Caco-2 (cell line): Measurements from ENCODE around the gene GPR27. TPM values are rescaled to one million over a fixed set of nuclear protein-coding genes. Genes with fewer than 3 reads are reported as not detected.

ENCODE experiments used
- BruUV-seq: library from RNA; stranded (reverse); fragments of 400-500 nt; replicated peaks from 2 replicates; lab custom pipeline; 2021; lab: Mats Ljungman, UMichigan
- CTCF ChIA-PET: fragments of 300-600 bp; sonication (Branson Sonifier 250); formaldehyde crosslinking; loops from one replicate; lab custom pipeline; 2022; ENCODE audit warnings: antibody characterized with exemption; lab: Charles Lee
- POLR2A ChIA-PET: fragments of 300-600 bp; sonication (Branson Sonifier 250); formaldehyde crosslinking; loops from one replicate; lab custom pipeline; 2022; ENCODE audit warnings: antibody characterized with exemption; lab: Charles Lee
- DNase-seq, 2 experiments: peaks; one replicate each; pipeline versions ENCODE4 v3.0.0 to v3.0.0-alpha.2; 2020 to 2022
- H3K27me3 ChIP-seq: replicated peaks from 2 replicates; pipeline ENCODE4 v1.6.0; 2011; ENCODE audit warnings: low read length; ENCODE audit not compliant: control insufficient read depth, insufficient read depth
- H3K36me3 ChIP-seq: 2 replicates; pipeline ENCODE4 v1.5.1; 2011; ENCODE audit warnings: low read length; ENCODE audit not compliant: control insufficient read depth, insufficient read depth
- H3K4me1 ChIP-seq: fragments of 250-450 bp; sonication (Bioruptor Pico); 2 replicates; pipeline ENCODE4 v1.5.1; 2020; ENCODE audit warnings: mild to moderate bottlenecking
- H3K4me3 ChIP-seq: 2 replicates; pipeline ENCODE4 v1.5.1; 2011; ENCODE audit warnings: low read depth, mild to moderate bottlenecking, control low read depth, low read length
- H3K9me3 ChIP-seq: fragments of 250-450 bp; sonication (Bioruptor Pico); 2 replicates; pipeline ENCODE4 v1.5.1; 2020; ENCODE audit warnings: mild to moderate bottlenecking, moderate library complexity
- H3K27ac Mint-ChIP-seq: one replicate; pipeline ENCODE4 v1.8.0; 2022; ENCODE audit warnings: mixed read lengths; ENCODE audit not compliant: unreplicated experiment
- H3K27me3 Mint-ChIP-seq: one replicate; pipeline ENCODE4 v1.8.0; 2022; ENCODE audit warnings: mixed read lengths; ENCODE audit not compliant: insufficient read depth, unreplicated experiment
- H3K36me3 Mint-ChIP-seq: one replicate; pipeline ENCODE4 v1.8.0; 2022; ENCODE audit warnings: mild to moderate bottlenecking, mixed read lengths; ENCODE audit not compliant: insufficient read depth, unreplicated experiment
- H3K4me1 Mint-ChIP-seq: one replicate; pipeline ENCODE4 v1.8.0; 2022; ENCODE audit warnings: low read depth, mixed read lengths; ENCODE audit not compliant: unreplicated experiment
- H3K4me3 Mint-ChIP-seq: one replicate; pipeline ENCODE4 v1.8.0; 2022; ENCODE audit warnings: mild to moderate bottlenecking, moderate library complexity, mixed read lengths; ENCODE audit not compliant: unreplicated experiment
- H3K9me3 Mint-ChIP-seq: one replicate; pipeline ENCODE4 v1.8.0; 2022; ENCODE audit warnings: mixed read lengths; ENCODE audit not compliant: unreplicated experiment
- intact Hi-C: fragments of 100-400 bp; cut with micrococcal nuclease; formaldehyde crosslinking; loops from one replicate; pipeline ENCODE4 v1.10.0; 2022; ENCODE audit not compliant: unreplicated experiment
- total RNA-seq: library from RNA; stranded (reverse); gene quantifications from 2 replicates; pipeline ENCODE4 v1.2.3, GENCODE V29; 2022
- TF ChIP-seq, protein P1 (sequence below), 2 experiments: fragments of 200-600 bp in 1 of 2; IDR thresholded peaks; 1 replicate in 1 of 2; 2 replicates in 1 of 2; pipeline versions ENCODE4 v1.5.1 to v1.8.0; 2011 to 2022; ENCODE audit warnings: antibody characterized with exemption in 1 of 2, control low read depth in 1 of 2, inconsistent platforms in 1 of 2, low read depth in 1 of 2, low read length in 1 of 2, mild to moderate bottlenecking in 1 of 2, moderate library complexity in 1 of 2; ENCODE audit not compliant: insufficient read depth in 1 of 2, severe bottlenecking in 1 of 2, unreplicated experiment in 1 of 2

GPR27 gene
- total RNA-seq, 1 experiment from 2014 or later = 0.39 TPM

DNA sequence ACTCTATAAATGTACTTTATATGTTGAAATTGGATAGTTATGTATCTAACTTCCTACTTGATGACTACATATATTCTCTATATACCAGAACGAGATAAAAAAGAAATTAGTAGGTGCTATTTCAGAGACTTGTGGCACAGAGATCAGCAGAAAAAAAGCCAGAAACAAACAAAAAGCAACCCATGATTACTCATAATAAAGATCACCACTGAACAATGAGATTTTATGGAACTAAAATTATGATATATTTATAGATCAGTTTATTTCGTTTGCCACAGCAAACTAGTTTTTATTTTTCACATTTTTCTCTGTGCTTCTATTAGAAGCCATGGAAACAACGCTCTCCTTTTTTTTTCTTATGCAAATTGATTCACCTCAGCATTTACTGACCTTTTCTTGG is 46.4 kb downstream of the GPR27 start:
- ChIA-PET CTCF (no interaction called here), POLR2A (no interaction called here)
- Mint-ChIP-seq H3K27me3 (peaks cover 17% of the 10 kb centered on the region), H3K4me1 (no peaks in the 10 kb centered on the region), H3K4me3 (no peak overlapping the region), H3K36me3 (no peaks in the 10 kb centered on the region), H3K9me3 (no peaks in the 10 kb centered on the region), H3K27ac (no peak overlapping the region)
- DNase-seq = no peak
- TF ChIP-seq, protein P1, sequence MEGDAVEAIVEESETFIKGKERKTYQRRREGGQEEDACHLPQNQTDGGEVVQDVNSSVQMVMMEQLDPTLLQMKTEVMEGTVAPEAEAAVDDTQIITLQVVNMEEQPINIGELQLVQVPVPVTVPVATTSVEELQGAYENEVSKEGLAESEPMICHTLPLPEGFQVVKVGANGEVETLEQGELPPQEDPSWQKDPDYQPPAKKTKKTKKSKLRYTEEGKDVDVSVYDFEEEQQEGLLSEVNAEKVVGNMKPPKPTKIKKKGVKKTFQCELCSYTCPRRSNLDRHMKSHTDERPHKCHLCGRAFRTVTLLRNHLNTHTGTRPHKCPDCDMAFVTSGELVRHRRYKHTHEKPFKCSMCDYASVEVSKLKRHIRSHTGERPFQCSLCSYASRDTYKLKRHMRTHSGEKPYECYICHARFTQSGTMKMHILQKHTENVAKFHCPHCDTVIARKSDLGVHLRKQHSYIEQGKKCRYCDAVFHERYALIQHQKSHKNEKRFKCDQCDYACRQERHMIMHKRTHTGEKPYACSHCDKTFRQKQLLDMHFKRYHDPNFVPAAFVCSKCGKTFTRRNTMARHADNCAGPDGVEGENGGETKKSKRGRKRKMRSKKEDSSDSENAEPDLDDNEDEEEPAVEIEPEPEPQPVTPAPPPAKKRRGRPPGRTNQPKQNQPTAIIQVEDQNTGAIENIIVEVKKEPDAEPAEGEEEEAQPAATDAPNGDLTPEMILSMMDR (IDR thresholded peaks at IDR 0.05; ENCODE audit: insufficient read depth in 1 of 2, low read depth in 1 of 2, low read length in 1 of 2, severe bottlenecking in 1 of 2, unreplicated experiment in 1 of 2) = no peak
- Histone ChIP-seq H3K4me3 (no peak overlapping the region), H3K27me3 (no peaks in the 10 kb centered on the region), H3K36me3 (no peaks in the 10 kb centered on the region), H3K4me1 (no peaks in the 10 kb centered on the region), H3K9me3 (no peaks in the 10 kb centered on the region)
- BruUV-seq = no TSS peak
- intact Hi-C loops = no loop called here

DNA sequence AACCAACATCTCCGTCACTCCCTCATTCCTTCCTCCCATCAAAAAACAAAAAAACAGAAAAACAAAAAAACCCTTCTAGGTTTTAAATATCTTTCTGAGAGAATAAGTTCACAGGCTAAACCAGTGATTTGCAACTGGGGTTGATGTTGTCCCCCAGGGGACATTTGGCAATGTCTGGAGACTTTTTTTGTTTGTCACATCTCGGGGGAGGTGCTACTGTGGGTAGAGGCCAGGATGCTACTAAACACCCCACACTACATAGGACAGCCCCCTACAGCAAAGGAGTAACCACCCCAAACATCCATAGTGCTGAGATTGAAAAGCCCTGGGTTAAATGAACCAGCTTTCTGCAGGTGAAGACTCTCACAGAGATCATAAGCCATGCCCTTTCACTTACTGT is 48.3 kb downstream of the GPR27 start:
- TF ChIP-seq, protein P1 (IDR thresholded peaks at IDR 0.05; ENCODE audit: insufficient read depth in 1 of 2, low read depth in 1 of 2, low read length in 1 of 2, severe bottlenecking in 1 of 2, unreplicated experiment in 1 of 2) = no peak
- intact Hi-C loops = no loop called here
- ChIA-PET CTCF (no interaction called here), POLR2A (no interaction called here)
- no peak overlapping the region for H3K4me3 Mint-ChIP-seq
- no peaks in the 10 kb centered on the region for H3K4me1 Mint-ChIP-seq
- Histone ChIP-seq H3K4me3 (no peak overlapping the region), H3K27me3 (no peaks in the 10 kb centered on the region), H3K9me3 (no peaks in the 10 kb centered on the region), H3K36me3 (no peaks in the 10 kb centered on the region), H3K4me1 (no peaks in the 10 kb centered on the region)
- peaks cover 20% of the 10 kb centered on the region for H3K27me3 Mint-ChIP-seq
- no peaks in the 10 kb centered on the region for H3K9me3 Mint-ChIP-seq
- no peaks in the 10 kb centered on the region for H3K36me3 Mint-ChIP-seq
- no peak overlapping the region for H3K27ac Mint-ChIP-seq
- BruUV-seq = no TSS peak
- DNase-seq = no peak

DNA sequence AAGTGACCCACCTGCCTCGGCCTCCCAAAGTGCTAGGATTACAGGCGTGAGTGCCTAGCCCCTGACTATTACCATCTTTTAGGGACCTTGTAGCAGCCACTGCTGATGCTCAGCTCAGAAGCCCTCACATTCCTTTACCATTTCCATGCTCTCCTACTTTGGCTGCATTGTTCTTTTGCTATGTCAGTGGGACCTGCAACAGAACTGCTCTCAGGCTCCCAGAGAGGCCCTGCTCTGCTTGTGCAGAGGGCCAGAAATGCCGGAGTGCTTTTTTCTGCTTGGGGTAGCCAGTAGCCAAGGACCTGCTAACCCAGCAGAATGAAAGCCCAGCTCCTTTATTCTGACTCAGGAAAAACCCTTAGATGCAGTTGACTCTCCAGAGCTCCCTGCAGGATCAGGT is 49.6 kb downstream of the GPR27 start:
- H3K9me3 ChIP-seq = no peaks in the 10 kb centered on the region
- no peaks in the 10 kb centered on the region for H3K9me3 Mint-ChIP-seq
- no peaks in the 10 kb centered on the region for H3K4me1 ChIP-seq
- no peaks in the 10 kb centered on the region for H3K36me3 Mint-ChIP-seq
- intact Hi-C loops = no loop called here
- CTCF ChIA-PET = no interaction called here
- H3K4me3 Mint-ChIP-seq = no peak overlapping the region
- H3K4me1 Mint-ChIP-seq = no peaks in the 10 kb centered on the region
- no peaks in the 10 kb centered on the region for H3K27me3 ChIP-seq
- peaks cover 18% of the 10 kb centered on the region for H3K27me3 Mint-ChIP-seq
- POLR2A ChIA-PET = no interaction called here
- no peaks in the 10 kb centered on the region for H3K36me3 ChIP-seq
- TF ChIP-seq, protein P1 (IDR thresholded peaks at IDR 0.05; ENCODE audit: insufficient read depth in 1 of 2, low read depth in 1 of 2, low read length in 1 of 2, severe bottlenecking in 1 of 2, unreplicated experiment in 1 of 2) = no peak
- H3K4me3 ChIP-seq = no peak overlapping the region
- no TSS peak for BruUV-seq
- H3K27ac Mint-ChIP-seq = no peak overlapping the region
- no peak for DNase-seq
